ENCODE data around the gene LILRB3.
"Not testable (repeated sequence)": the region's sequence is repeated elsewhere in the genome, so short reads cannot be mapped to it uniquely, and the experiment has no call there.

LILRB3 gene

GRCh38 chr19:54242646-54243045 is 19.8 kb upstream of the LILRB3 start, which contains the start of gene LILRA6:
TSS of gene LILRA6 (minus strand) at chr19:54242790.
- not testable (repeated sequence) for DNase-seq (ENCODE audit: low read depth in 2 of 2)

DNA sequence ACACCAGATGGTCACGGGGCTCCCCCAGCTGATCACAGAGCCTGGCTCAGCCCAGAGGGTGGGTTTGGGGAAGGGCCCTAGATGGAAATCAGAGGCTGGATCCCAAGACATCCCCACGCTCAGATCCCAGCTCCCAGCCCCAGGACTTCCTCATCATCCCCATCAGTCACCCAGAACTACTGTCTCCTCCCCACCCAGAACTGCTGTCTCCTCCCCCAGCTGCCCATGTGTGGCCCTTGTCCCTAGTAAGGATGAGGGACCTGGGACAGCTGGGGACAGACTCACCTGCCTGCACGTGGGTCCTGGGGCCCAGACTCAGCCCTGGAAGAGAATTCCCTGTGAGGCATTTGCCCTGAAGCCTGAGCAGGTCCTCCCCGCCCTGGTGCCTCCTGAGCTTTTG is 19.4 kb upstream of the LILRB3 start:
- DNase-seq (ENCODE audit: low read depth in 2 of 2): not testable (repeated sequence)

GRCh38 chr19:54240372-54241336 is 17.8 kb upstream of the LILRB3 start:
- not testable (repeated sequence) for DNase-seq (ENCODE audit: low read depth in 2 of 2)

GRCh38 chr19:54239491-54240371 is 16.9 kb upstream of the LILRB3 start:
- not testable (repeated sequence) for DNase-seq (ENCODE audit: low read depth in 2 of 2)

GRCh38 chr19:54233941-54234340 is 11.1 kb upstream of the LILRB3 start:
- no peak for DNase-seq (ENCODE audit: low read depth in 2 of 2)

- peak; percentile 67 to 73 for DNase-seq (ENCODE audit: low read depth in 2 of 2)
Measured at GRCh38 chr19:54231077-54231931, 8.5 kb upstream of the LILRB3 start.

GRCh38 chr19:54230031-54230430 is 7.2 kb upstream of the LILRB3 start:
- no peak for DNase-seq (ENCODE audit: low read depth in 2 of 2)

GRCh38 chr19:54229146-54229545 is 6.3 kb upstream of the LILRB3 start:
- DNase-seq (ENCODE audit: low read depth in 2 of 2): no peak

- DNase-seq (ENCODE audit: low read depth in 2 of 2): not testable (repeated sequence)
Measured at GRCh38 chr19:54224619-54225018, 1.8 kb upstream of the LILRB3 start.

DNA sequence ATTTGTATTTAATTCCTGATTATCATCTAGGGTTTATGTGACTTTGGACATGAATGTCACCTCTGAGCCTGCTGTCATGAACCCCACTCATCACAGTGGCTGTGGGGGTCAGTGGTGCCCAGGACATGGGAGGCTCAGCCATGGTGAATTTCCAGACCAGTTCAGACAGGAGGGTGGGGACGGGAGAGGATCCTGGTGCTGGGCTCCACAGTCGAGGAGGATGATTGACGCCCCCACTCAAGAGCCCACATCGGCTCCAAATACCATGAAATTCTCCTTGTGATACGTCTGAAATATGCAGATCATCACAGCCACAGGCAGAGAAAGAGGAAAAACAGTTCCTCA is 1.1 kb upstream of the LILRB3 start:
- not testable (repeated sequence) for DNase-seq (ENCODE audit: low read depth in 2 of 2)

GRCh38 chr19:54223277-54223936 is 600 bp upstream of the LILRB3 start:
- not testable (repeated sequence) for DNase-seq (ENCODE audit: low read depth in 2 of 2)

GRCh38 chr19:54221947-54222346 is 860 bp downstream of the LILRB3 start:
- not testable (repeated sequence) for DNase-seq (ENCODE audit: low read depth in 2 of 2)

DNA sequence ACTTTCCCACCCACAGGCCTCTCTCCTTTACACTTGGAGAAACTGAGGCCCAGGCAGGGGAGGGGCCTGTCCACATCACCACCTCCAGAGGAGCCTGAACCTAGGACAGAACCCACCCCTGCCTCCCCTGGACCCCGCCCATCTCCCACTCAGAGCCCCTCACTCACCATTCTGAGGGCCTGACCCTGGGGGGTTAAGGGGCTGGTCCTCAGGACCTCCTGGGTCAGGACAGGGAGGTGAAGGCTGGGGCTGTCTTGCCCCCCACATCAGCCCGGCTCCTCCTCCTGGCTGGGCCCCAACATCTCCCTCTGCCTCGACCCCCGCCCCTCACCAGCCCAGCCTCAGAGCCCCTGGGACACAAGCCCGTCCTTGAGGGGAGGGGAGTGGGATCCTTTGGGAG is 3.1 kb downstream of the LILRB3 start:
- not testable (repeated sequence) for DNase-seq (ENCODE audit: low read depth in 2 of 2)

DNA sequence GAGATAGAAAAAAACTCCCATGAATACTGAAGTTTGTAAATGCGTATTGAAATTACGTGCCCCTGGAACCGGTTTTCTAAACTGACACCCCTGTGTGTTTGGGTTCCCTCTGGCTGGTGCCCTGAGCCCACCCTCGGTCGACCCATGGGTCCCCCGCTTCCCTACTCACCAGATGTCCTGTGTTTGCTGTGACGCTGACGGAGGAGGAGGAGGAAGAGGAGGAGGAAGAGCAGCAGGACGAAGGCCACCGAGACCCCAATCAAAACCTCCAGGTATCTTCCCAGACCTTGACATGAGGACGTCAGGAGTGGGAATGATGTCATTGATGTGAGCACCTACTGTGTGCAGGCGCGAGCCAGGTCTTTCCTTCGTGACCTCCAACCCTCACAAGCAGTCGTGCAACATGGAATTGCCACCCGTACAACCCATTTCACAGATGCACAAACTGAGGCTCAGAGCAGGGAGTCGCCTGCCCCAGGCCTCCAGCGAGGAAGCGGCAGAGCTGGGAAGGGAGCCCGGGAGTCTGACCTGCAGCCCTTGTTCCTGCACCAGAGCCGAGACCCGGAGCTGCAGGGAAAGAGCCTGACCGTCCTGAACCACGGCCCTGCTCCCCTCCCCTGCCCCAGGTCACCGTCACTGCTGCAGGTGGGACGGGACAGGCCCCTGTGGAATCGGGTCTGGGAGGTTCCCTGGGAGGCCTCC is 3.7 kb downstream of the LILRB3 start:
- no peak for DNase-seq (ENCODE audit: low read depth in 2 of 2)

DNA sequence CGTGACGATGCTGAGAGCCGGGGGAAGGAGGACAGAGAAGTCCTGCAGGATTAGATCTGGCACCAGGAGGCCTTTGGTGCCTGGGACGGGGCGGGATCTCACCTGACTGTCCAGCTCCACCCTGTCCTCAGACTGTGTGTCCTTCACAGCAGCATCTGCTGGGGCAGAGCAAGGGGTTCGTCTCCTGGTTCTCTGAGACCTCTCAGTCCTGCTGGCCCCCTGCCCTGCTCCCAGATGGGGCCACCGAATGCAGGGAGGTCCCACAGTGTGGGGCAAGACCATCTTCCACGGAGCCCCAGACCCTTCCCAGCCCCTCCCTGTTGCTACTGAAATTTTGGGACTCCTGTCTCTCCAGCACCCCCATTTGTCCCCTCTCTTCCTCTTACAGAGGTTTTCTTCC is 4.5 kb downstream of the LILRB3 start:
- no peak for DNase-seq (ENCODE audit: low read depth in 2 of 2)

DNA sequence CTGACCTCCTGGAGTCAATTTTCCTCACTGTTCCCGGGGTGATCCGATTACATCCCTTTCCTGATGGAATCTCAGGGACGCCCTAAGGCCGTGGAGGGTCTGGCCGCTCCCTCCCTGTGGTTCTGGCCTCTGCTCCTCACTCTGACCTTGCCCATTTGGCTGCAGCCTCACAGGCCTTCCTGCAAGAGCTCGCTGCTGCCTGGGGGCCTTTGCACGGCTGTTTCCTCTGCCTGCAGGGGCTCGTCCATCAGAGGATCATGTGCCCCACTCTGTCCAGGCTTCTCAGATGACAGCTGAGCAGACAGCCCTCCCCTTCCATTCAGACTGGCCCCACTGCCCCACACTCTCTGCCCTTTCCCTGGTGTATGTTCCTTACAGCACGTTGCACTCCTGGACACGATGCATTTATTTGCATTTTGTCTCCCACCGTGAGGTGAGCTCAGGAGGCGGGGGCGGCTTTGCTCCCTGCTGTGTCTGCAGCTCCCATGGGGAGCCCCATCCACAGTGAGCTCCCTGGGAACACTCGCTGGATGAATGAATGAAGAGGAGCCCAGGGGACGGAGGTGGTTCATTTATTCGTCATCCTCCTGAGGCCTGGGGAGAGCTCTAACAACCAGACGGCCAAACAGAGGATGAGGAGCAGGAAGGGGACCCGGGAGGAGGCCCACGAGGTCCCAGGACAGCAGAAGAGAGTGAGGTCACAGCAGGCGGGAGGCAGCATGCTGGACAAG is 5.1 kb downstream of the LILRB3 start:
- not testable (repeated sequence) for DNase-seq (ENCODE audit: low read depth in 2 of 2)

- DNase-seq (ENCODE audit: low read depth in 2 of 2): no peak
Measured at GRCh38 chr19:54216869-54217268, 5.9 kb downstream of the LILRB3 start.

DNA sequence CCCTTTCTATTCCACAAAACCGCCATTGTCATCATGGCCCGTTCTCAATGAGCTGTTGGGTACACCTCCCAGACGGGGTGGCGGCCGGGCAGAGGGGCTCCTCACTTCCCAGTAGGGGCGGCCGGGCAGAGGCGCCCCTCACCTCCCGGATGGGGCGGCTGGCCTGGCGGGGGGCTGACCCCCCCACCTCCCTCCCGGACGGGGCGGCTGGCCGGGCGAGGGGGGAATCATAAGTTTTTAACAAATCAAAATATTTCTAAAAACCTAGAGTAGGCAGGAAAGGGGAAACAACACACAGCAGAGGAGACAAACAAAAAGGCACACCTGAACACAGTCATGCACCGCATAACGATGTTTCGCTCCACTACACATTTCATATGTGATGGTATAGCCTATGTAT is 8.1 kb downstream of the LILRB3 start:
- not testable (repeated sequence) for DNase-seq (ENCODE audit: low read depth in 2 of 2)

DNA sequence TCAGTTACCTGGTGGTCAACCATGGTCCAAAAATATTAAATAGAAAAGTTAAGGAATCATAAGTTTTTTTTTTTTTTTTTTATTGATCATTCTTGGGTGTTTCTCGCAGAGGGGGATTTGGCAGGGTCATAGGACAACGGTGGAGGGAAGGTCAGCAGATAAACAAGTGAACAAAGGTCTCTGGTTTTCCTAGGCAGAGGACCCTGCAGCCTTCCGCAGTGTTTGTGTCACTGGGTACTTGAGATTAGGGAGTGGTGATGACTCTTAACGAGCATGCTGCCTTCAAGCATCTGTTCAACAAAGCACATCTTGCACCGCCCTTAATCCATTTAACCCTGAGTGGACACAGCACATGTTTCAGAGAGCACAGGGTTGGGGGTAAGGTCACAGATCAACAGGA is 8.6 kb downstream of the LILRB3 start:
- DNase-seq (ENCODE audit: low read depth in 2 of 2): not testable (repeated sequence)

DNA sequence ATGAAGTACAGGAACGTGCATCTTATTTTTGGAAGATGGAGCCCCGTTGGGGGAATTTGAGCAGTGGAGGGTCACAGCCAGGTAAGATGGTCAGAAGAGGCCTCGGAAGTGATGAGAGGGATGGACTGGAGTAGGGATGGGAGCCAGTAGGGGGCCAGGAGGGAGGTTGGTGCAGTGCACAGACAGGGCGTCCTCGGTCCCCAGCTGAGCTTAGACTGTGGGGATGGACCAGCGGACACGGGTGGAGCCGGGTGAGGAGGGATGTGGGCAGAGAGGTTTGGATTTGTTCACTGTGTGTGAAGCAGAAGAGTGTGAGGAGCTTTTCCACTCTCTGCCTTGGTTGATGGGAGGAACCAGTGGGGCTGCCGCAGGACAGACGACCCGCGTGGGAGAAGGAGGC is 11.6 kb downstream of the LILRB3 start:
- no peak for DNase-seq (ENCODE audit: low read depth in 2 of 2)

All from stimulated activated CD8-positive, alpha-beta memory T cell treated with anti-CD3 and anti-CD28 coated beads, Interleukin-15, amount 100 ng/mL, for 48 hours (primary cell).